Neuronal stem cell (in vitro differentiated cells): ENCODE measurements around the gene PDE2A.

Source experiments
- DNase-seq: peaks from one replicate; pipeline ENCODE4 v3.0.0-alpha.2; 2013; ENCODE audit warnings: low spot score
- H2AFZ ChIP-seq: one replicate; pipeline ENCODE4 v1.6.1; 2013; ENCODE audit warnings: mild to moderate bottlenecking, low read length, inconsistent platforms
- H2AK5ac ChIP-seq: 2 replicates; pipeline ENCODE4 v1.6.1; 2013; ENCODE audit warnings: low read depth, mild to moderate bottlenecking, inconsistent platforms, low read length, moderate library complexity, mixed read lengths
- H2BK120ac ChIP-seq: 2 replicates; pipeline ENCODE4 v1.6.1; 2013; ENCODE audit warnings: low read depth, mild to moderate bottlenecking, inconsistent platforms, low read length, moderate library complexity, mixed read lengths
- H2BK12ac ChIP-seq: one replicate; pipeline ENCODE4 v1.6.1; 2013; ENCODE audit warnings: low read length, inconsistent platforms
- H2BK15ac ChIP-seq: 2 replicates; pipeline ENCODE4 v1.6.1; 2013; ENCODE audit warnings: mild to moderate bottlenecking, low read length, inconsistent platforms, mixed read lengths
- H2BK5ac ChIP-seq: one replicate; pipeline ENCODE4 v1.6.1; 2013; ENCODE audit warnings: inconsistent platforms, mild to moderate bottlenecking, low read length, moderate library complexity
- H3K14ac ChIP-seq: one replicate; pipeline ENCODE4 v1.6.1; 2013; ENCODE audit warnings: low read length, inconsistent platforms
- H3K18ac ChIP-seq: 2 replicates; pipeline ENCODE4 v1.6.1; 2013; ENCODE audit warnings: low read length, inconsistent platforms
- H3K23ac ChIP-seq: 2 replicates; pipeline ENCODE4 v1.6.1; 2013; ENCODE audit warnings: low read depth, mild to moderate bottlenecking, mixed read lengths, low read length, inconsistent platforms; ENCODE audit not compliant: poor library complexity
- H3K27ac ChIP-seq: replicated peaks from 3 replicates; pipeline ENCODE4 v1.5.1; 2013; ENCODE audit warnings: low read length, inconsistent platforms
- H3K27me3 ChIP-seq, 3 experiments: 2 replicates each; pipeline ENCODE4 v1.6.1; 2013; ENCODE audit warnings: low read length in 3 of 3, mild to moderate bottlenecking in 2 of 3, inconsistent platforms in 1 of 3, low read depth in 1 of 3, mixed read lengths in 1 of 3, moderate library complexity in 1 of 3; ENCODE audit not compliant: control insufficient read depth in 3 of 3, insufficient read depth in 3 of 3
- H3K36me3 ChIP-seq, 2 donors: replicated peaks in 1 of 2; 2 replicates each; pipeline ENCODE4 v1.6.1; 2013; ENCODE audit warnings: low read length in 2 of 2; ENCODE audit not compliant: control insufficient read depth in 2 of 2, insufficient read depth in 2 of 2
- H3K4ac ChIP-seq: 2 replicates; pipeline ENCODE4 v1.6.1; 2013; ENCODE audit warnings: inconsistent platforms, mild to moderate bottlenecking, low read length, moderate library complexity
- H3K4me1 ChIP-seq, 2 donors: 1 replicate in 1 of 2; 2 replicates in 1 of 2; pipeline ENCODE4 v1.6.1; 2013; ENCODE audit warnings: low read length in 2 of 2, low read depth in 1 of 2; ENCODE audit not compliant: control insufficient read depth in 2 of 2, insufficient read depth in 1 of 2
- H3K4me2 ChIP-seq: one replicate; pipeline ENCODE4 v1.6.1; 2013; ENCODE audit warnings: mild to moderate bottlenecking, low read length, inconsistent platforms; ENCODE audit not compliant: insufficient read depth, poor library complexity, severe bottlenecking
- H3K4me3 ChIP-seq, 2 donors: 2 replicates each; pipeline ENCODE4 v1.5.1; 2013; ENCODE audit warnings: low read length in 2 of 2, mild to moderate bottlenecking in 2 of 2, inconsistent platforms in 1 of 2, moderate library complexity in 1 of 2
- H3K79me1 ChIP-seq: one replicate; pipeline ENCODE4 v1.6.1; 2013; ENCODE audit warnings: low read depth, mild to moderate bottlenecking, inconsistent platforms, low read length, moderate library complexity
- H3K9ac ChIP-seq: one replicate; pipeline ENCODE4 v1.6.1; 2013; ENCODE audit warnings: mild to moderate bottlenecking, low read depth, low read length, inconsistent platforms; ENCODE audit not compliant: poor library complexity
- H3K9me3 ChIP-seq, 2 donors: replicated peaks in 1 of 2; 2 replicates each; pipeline versions ENCODE3 to v1.6.1; 2013; ENCODE audit warnings: low read length in 2 of 2, mild to moderate bottlenecking in 2 of 2, inconsistent platforms in 1 of 2, low read depth in 1 of 2, mixed read lengths in 1 of 2, moderate library complexity in 1 of 2; ENCODE audit not compliant: control insufficient read depth in 2 of 2, insufficient read depth in 1 of 2
- H4K8ac ChIP-seq: one replicate; pipeline ENCODE4 v1.6.1; 2013; ENCODE audit warnings: low read depth, mild to moderate bottlenecking, inconsistent platforms, low read length, moderate library complexity
- H4K91ac ChIP-seq: one replicate; pipeline ENCODE4 v1.6.1; 2013; ENCODE audit warnings: low read length, low read depth, mild to moderate bottlenecking, inconsistent platforms; ENCODE audit not compliant: poor library complexity
- WGBS, 2 donors: extraction: QIAGEN DNeasy Blood & Tissue Kit; methylation state at CpG; one replicate each; pipeline ENCODE4 v1.1.7; 2013; ENCODE audit warnings: missing lambda C conversion rate in 2 of 2, mixed read lengths in 1 of 2; ENCODE audit not compliant: insufficient read length in 2 of 2, insufficient replicate concordance in 1 of 2; ENCODE audit errors: extremely low coverage in 2 of 2; 5-methylcytosine and 5-hydroxymethylcytosine counted together

Gene PDE2A

GRCh38 chr11:72697814-72698213 lies 23.6 kb upstream of the PDE2A start:
- no peak for DNase-seq
- no peak overlapping the region for H3K4me3 ChIP-seq
- peaks cover 16 to 54% of the 10 kb centered on the region in 2 donors for H3K36me3 ChIP-seq
- H2BK120ac ChIP-seq = no peak overlapping the region
- no peak overlapping the region for H3K4me2 ChIP-seq
- H2BK12ac ChIP-seq = no peak overlapping the region
- no peak overlapping the region for H3K23ac ChIP-seq
- peak overlapping the region; percentile 11 for H4K91ac ChIP-seq
- H2AK5ac ChIP-seq = peak overlapping the region; percentile 59
- H3K4me1 ChIP-seq = peaks cover 1 to 11% of the 10 kb centered on the region in 2 donors
- no peak overlapping the region for H3K9ac ChIP-seq
- no peaks in the 10 kb centered on the region for H3K79me1 ChIP-seq
- no peaks in the 10 kb centered on the region for H3K27me3 ChIP-seq
- H3K18ac ChIP-seq = peak overlapping the region; percentile 62
- H3K4ac ChIP-seq = no peak overlapping the region
- H3K14ac ChIP-seq = peak overlapping the region; percentile 65
- H3K9me3 ChIP-seq = no peaks in the 10 kb centered on the region
- H2AFZ ChIP-seq = no peak overlapping the region
- no peak overlapping the region for H4K8ac ChIP-seq
- H3K27ac ChIP-seq = no peak overlapping the region
- H2BK5ac ChIP-seq = peak overlapping the region; percentile 56
- peak overlapping the region; percentile 59 for H2BK15ac ChIP-seq
- no CpG with 5 or more reads among the region's 16 CpGs for WGBS, 2 donors

DNA sequence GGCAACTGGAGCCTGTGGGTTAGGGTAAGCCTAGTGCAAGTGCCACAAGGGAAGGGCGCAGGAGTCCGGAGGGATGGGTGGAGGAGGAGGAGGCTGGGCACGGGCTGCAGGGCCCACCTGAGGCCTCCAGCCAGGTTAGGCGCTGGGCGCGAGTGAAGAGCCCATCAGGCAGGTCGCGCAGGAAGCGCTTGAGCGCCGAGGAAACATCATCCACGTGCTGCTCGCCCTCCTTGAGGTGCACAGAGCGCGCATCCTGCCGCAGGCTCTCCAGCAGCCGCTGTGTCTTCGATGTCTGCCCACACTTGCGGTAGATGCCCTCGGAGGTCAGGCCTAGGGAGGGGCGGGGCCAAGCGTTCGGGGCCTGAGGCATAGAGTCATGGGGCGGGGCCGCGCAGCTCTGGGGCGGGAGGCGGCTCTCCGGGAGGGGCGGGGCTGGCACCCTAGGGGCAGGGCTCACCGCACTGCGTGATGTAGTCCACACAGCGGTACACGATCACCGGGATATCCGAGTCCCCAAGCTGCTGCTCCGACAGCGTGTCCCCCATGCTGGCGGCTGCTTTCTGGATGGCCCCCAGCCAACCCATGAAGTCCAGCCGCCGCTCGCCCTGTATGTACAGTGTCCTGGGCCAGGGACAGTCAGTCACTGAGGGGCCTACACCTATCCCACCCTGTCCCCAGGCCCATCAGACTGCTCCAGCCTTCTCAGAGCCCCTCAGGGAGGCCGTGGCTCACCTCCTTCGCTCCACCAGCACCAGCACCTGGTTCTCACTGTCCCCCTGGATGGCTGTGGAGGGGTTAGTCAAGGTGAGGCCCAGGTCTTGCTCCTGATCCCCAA lies 22.9 kb upstream of the PDE2A start:
- Histone ChIP-seq H3K23ac (peak overlapping the region; percentile 67), H2BK15ac (peak overlapping the region; percentile 59), H2BK12ac (no peak overlapping the region), H3K4me3 (no peak overlapping the region), H2BK5ac (peak overlapping the region; percentile 56), H3K18ac (peak overlapping the region; percentile 62), H3K27ac (no peak overlapping the region), H2BK120ac (no peak overlapping the region), H2AFZ (no peak overlapping the region), H3K4me1 (peaks cover 0 to 8% of the 10 kb centered on the region in 2 donors), H3K14ac (peak overlapping the region; percentile 65), H4K91ac (peak overlapping the region; percentile 11), H3K4me2 (no peak overlapping the region), H3K36me3 (peaks cover 20 to 62% of the 10 kb centered on the region in 2 donors), H3K9me3 (no peaks in the 10 kb centered on the region), H2AK5ac (peak overlapping the region; percentile 59), H3K4ac (no peak overlapping the region), H3K27me3 (no peaks in the 10 kb centered on the region), H3K79me1 (no peaks in the 10 kb centered on the region), H4K8ac (no peak overlapping the region), H3K9ac (peak overlapping the region; percentile 64)
- DNase-seq = no peak
- WGBS, 2 donors = no CpG with 5 or more reads among the region's 44 CpGs

- H2AFZ ChIP-seq = no peak overlapping the region
- H3K14ac ChIP-seq = no peak overlapping the region
- H2BK12ac ChIP-seq = no peak overlapping the region
- H2AK5ac ChIP-seq = no peak overlapping the region
- no peaks in the 10 kb centered on the region for H3K9me3 ChIP-seq
- peaks cover 21 to 73% of the 10 kb centered on the region in 2 donors for H3K36me3 ChIP-seq
- no peak overlapping the region for H2BK5ac ChIP-seq
- H3K23ac ChIP-seq = no peak overlapping the region
- H3K4me2 ChIP-seq = no peak overlapping the region
- H2BK15ac ChIP-seq = no peak overlapping the region
- no peak overlapping the region for H4K91ac ChIP-seq
- peaks cover 0 to 8% of the 10 kb centered on the region in 2 donors for H3K4me1 ChIP-seq
- no peaks in the 10 kb centered on the region for H3K79me1 ChIP-seq
- H2BK120ac ChIP-seq = no peak overlapping the region
- H3K4me3 ChIP-seq = no peak overlapping the region
- H3K18ac ChIP-seq = no peak overlapping the region
- no peak overlapping the region for H3K4ac ChIP-seq
- no peak for DNase-seq
- no CpG with 5 or more reads among the region's 7 CpGs for WGBS, 2 donors
- H4K8ac ChIP-seq = no peak overlapping the region
- H3K27ac ChIP-seq = no peak overlapping the region
- no peaks in the 10 kb centered on the region for H3K27me3 ChIP-seq
- H3K9ac ChIP-seq = no peak overlapping the region
Measured at GRCh38 chr11:72695354-72695753, 21.1 kb upstream of the PDE2A start.

DNA sequence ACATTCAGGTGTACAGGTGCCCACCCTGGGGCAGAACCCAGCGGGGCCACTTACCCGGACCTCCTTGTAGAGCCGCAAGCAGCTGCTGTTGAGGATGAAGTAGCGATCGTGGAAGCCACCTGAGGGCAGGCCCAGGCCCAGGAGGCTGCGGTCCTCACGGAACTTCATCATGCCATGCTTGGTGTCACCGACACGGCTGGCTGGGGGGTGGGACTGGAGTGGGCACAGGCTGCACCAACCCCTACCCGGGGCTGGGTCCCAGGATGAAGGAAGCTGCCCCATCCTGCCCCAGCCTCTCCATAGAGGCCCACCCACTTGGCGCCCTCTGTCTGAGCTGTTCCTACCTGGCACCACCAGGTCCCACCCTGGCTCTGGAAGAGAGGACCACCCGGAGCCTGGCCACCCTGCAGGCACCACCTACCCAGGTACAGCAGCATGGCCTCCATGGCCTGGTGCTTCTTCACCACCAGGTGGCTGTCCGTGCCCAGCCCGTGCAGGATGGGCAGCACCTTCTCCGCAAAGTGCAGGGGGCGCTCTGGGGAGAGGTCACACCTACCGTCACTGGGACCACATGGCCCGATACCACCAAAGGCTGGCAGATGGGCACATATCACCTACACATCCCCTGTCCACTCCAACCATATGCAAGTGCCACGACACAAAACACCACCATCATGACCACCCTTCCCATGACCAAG lies 19.2 kb upstream of the PDE2A start:
- no peak overlapping the region for H3K9ac ChIP-seq
- WGBS, 2 donors = no CpG with 5 or more reads among the region's 19 CpGs
- H2BK5ac ChIP-seq = no peak overlapping the region
- peaks cover 0 to 8% of the 10 kb centered on the region in 2 donors for H3K4me1 ChIP-seq
- H3K9me3 ChIP-seq = no peaks in the 10 kb centered on the region
- peak overlapping the region in 1 of 2 donors; percentile 24 for H3K4me3 ChIP-seq
- no peak overlapping the region for H4K91ac ChIP-seq
- no peak overlapping the region for H3K23ac ChIP-seq
- H2AFZ ChIP-seq = no peak overlapping the region
- no peak overlapping the region for H2BK12ac ChIP-seq
- H2AK5ac ChIP-seq = no peak overlapping the region
- no peak overlapping the region for H3K27ac ChIP-seq
- no peak for DNase-seq
- no peak overlapping the region for H3K4ac ChIP-seq
- H3K36me3 ChIP-seq = peaks cover 21 to 63% of the 10 kb centered on the region in 2 donors
- H3K4me2 ChIP-seq = no peak overlapping the region
- H2BK15ac ChIP-seq = no peak overlapping the region
- peak overlapping the region; percentile 12 for H3K14ac ChIP-seq
- H2BK120ac ChIP-seq = no peak overlapping the region
- no peak overlapping the region for H3K18ac ChIP-seq
- H3K79me1 ChIP-seq = no peaks in the 10 kb centered on the region
- peak overlapping the region; percentile 74 for H4K8ac ChIP-seq
- H3K27me3 ChIP-seq = no peaks in the 10 kb centered on the region
